ENCODE data around the gene CDH23.
A peak's percentile ranks its signal among the peaks of the same experiment; 100 is the strongest.
"Not testable (repeated sequence)": the region's sequence is repeated elsewhere in the genome, so short reads cannot be mapped to it uniquely, and the experiment has no call there.

Gene CDH23

DNA sequence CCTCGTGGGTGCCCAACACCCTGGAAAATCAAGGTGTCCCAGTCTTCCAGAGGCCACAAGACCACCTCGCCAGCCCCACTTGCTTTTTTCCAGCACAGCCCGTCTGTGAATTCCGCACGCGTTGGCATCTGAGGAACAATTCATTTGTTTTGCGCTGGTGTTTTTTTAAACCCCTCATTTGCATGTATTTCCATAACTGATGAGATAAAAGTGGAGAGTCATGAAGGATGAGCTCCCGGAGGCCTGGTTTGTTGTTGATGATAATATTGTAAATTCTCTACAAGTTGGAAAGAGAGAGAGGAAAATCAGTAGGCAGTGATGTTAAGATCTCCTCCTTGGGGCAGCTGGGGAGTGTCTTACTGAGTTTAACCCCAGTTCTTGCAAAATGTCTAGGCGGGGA is 43.1 kb upstream of the CDH23 start:
- H3K4me3 ChIP-seq (ENCODE audit: low read depth, low read length) = no peak overlapping the region
- DNase-seq (ENCODE audit: low read depth) = no peak
- TF ChIP-seq, protein P1, sequence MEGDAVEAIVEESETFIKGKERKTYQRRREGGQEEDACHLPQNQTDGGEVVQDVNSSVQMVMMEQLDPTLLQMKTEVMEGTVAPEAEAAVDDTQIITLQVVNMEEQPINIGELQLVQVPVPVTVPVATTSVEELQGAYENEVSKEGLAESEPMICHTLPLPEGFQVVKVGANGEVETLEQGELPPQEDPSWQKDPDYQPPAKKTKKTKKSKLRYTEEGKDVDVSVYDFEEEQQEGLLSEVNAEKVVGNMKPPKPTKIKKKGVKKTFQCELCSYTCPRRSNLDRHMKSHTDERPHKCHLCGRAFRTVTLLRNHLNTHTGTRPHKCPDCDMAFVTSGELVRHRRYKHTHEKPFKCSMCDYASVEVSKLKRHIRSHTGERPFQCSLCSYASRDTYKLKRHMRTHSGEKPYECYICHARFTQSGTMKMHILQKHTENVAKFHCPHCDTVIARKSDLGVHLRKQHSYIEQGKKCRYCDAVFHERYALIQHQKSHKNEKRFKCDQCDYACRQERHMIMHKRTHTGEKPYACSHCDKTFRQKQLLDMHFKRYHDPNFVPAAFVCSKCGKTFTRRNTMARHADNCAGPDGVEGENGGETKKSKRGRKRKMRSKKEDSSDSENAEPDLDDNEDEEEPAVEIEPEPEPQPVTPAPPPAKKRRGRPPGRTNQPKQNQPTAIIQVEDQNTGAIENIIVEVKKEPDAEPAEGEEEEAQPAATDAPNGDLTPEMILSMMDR (conservative IDR thresholded peaks at IDR 0.05; ENCODE audit: low read depth, low read length) = no peak

DNA sequence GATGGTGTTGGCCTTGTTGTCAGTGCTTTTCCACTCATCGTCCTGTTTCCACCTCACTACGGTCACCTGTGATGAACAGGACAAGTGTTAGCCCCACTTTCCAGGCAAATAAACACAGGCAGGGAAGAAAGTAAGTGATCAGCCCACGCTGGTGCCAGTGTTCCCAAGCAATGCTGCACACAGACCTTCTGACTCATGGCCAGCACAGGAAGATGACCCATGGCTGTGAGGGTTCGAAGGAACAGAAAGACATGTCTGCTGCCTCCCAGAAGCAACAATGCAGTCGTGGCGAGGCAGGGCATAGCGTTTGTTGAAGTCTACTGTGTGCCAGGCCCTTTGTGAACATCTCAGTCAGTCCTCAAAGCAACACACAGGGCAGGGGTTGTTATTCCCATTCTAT is 41.9 kb upstream of the CDH23 start:
- DNase-seq (ENCODE audit: low read depth) = no peak
- TF ChIP-seq, protein P1 (conservative IDR thresholded peaks at IDR 0.05; ENCODE audit: low read depth, low read length) = no peak
- no peak overlapping the region for H3K4me3 ChIP-seq (ENCODE audit: low read depth, low read length)

DNA sequence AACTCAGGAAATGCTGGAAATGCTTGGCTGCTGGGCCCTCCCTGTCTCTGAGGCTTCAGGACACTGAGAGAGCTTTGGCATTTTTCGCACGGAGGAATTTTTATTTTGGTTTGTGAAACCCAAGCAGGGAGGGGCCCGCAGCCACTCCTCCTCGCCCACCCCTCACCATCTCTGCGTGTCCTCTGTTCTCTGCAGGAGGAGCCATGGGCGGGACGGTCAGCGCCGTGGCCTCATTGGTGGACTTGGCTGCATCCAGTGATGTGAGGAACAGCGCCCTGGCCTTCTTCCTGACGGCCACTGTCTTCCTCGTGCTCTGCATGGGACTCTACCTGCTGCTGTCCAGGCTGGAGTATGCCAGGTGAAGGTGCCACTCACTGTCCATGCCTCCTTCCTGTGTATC is 40.8 kb upstream of the CDH23 start:
- no peak overlapping the region for H3K4me3 ChIP-seq (ENCODE audit: low read depth, low read length)
- no peak for DNase-seq (ENCODE audit: low read depth)
- TF ChIP-seq, protein P1 (conservative IDR thresholded peaks at IDR 0.05; ENCODE audit: low read depth, low read length) = no peak

DNA sequence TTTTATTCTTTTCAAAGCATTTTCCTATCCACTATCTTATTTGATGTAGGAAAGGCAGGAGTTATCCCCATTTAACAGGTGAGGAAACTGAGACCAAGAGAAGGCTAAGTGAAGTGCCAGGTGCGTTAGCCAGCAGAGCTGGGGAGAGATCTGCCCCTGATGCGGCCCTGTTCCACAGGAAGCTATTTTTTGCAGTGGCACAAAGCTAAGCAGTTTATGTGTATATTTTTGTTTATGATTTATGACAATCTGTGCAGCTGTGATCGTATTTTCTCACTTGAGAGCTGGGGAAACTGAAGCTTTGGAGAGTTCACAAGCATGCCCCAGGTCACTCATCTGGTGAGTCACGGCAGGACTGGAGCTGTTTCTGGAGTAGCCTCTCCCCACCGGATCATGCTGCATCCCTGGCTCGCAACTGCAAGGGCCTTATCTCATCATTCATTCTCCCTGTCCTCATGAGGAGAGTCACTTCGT is 38.9 kb upstream of the CDH23 start:
- H3K4me3 ChIP-seq (ENCODE audit: low read depth, low read length) = no peak overlapping the region
- TF ChIP-seq, protein P1 (conservative IDR thresholded peaks at IDR 0.05; ENCODE audit: low read depth, low read length) = no peak
- peak; percentile 44 for DNase-seq (ENCODE audit: low read depth)

DNA sequence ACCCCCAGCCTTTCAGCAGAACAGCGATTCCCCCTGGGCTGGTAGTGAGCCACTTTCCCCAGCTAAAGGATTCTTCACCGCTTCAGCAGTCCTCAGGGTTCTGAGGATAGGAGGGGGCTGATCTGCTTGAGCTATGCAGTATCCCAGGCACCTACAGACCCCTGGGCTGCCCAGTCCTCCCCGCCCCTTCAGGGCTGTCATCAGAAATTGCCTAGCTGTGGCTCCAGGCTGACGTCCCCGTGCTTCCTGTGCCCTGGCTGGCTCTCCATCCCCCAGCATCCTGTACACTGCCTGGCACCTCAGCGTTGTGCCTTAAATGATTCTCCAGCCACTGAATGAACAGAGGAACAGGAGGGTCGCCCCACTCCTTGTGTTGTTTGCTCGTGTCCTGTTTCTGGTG is 38.4 kb upstream of the CDH23 start:
- TF ChIP-seq, protein P1 (conservative IDR thresholded peaks at IDR 0.05; ENCODE audit: low read depth, low read length) = no peak
- no peak for DNase-seq (ENCODE audit: low read depth)

DNA sequence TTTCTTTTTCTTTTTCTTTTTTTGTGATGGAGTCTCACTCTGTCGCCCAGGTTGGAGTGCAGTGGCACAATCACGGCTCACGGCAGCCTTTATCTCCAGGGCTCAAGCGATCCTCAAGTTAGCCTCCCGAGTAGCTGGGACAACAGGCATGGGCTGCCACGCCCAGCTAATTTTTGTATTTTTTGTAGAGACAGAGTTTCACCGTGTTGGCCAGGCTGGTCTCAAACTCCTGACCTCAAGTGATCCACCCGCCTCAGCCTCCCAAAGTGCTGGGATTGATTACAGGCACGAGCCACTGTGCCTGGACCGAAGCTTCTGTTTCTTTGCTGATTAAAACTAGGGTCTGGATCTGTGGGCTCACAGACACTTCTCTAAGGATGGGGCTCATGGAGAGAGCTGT is 37.8 kb upstream of the CDH23 start:
- H3K4me3 ChIP-seq (ENCODE audit: low read depth, low read length); DNase-seq (ENCODE audit: low read depth): not testable (repeated sequence)

More for the DNA sequence above, 38.4 kb upstream of the CDH23 start:
- no peak overlapping the region for H3K4me3 ChIP-seq (ENCODE audit: low read depth, low read length)

DNA sequence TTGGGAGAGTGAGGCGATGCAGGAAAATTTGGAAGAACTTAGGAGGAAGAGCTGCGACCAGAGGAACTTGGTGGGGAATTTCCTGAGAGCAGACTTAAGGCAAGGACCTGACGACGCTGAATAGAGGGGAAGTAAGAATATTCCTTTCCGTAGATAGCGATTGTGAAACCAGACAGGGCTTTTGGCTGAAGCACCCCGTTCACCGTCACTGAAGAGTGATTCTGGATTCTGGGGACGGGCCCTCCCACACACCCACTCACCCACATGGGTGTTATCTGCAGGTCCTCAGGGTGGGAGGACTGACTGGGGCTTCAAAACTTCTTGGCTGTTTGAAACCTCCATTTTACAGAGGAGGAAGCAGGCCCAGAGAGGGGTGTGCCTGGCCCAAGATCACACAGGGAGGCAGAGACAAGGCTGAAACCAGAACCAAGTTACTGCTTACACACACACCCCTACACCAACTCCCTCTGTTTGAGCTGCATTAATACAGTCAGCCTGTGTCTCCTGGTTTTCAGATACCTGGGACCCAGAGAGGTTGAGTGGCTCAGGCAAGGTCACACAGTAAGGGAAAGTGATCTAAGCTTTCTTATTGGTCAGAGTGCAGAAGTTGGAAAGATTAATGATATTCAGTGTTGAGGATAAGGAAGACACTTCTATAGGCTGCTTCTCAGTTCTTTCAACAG is 37.2 kb upstream of the CDH23 start:
- DNase-seq (ENCODE audit: low read depth) = no peak

More for the DNA sequence above, 37.2 kb upstream of the CDH23 start:
- TF ChIP-seq, protein P1 (conservative IDR thresholded peaks at IDR 0.05; ENCODE audit: low read depth, low read length) = no peak
- H3K4me3 ChIP-seq (ENCODE audit: low read depth, low read length) = no peak overlapping the region

Measured in choroid plexus epithelial cell (primary cell).